ENCODE results near the gene ILKAP. TPM values are rescaled to one million over a fixed set of nuclear protein-coding genes. Genes with fewer than 3 reads are reported as not detected.
A peak's percentile ranks its signal among the peaks of the same experiment; 100 is the strongest.

The ILKAP gene
- total RNA-seq, 1 experiment from 2014 or later: 59.6 TPM

DNA sequence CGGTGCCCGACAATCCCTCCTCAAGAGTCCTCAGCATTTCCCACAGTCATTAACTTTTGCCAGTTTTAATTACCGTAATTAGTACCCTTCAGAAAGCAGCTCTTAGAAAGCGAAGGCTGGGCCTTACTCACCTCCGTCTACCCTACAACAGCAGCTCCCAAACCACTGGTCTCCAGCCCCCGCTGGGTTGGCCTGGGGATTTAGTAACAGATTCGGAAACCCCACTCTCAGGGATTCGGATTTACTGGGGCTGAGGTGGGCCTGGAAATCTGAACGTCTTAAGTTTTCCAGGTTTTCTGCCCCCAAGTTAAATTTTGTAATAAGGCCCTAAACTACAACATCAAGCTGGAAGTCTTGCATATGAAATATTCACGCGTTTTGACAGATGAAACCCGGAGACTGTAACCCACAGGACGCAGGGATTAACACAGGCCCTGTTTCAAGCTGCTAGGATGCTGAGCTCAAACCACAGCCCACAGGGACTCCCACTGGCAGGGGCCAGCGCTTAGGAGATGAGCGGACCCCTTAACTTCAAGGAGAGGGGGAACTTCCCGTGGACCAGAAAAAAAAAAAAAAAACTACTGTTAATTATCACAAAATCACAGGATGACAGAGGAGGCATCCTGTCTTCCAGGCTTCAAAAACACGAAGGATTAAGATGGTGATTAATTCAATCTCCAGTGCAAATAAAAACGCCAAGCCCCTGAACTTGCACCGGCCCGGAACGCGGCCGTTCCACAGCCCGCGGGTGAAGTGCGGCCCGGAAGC, 985 bp downstream of the ILKAP start:
- BruUV-seq (replicated peaks): TSS peak; percentile 39
- no peaks in the 10 kb centered on the region for H3K9me3 Mint-ChIP-seq (ENCODE audit: unreplicated experiment)
- peak; percentile 18 for DNase-seq (ENCODE audit: unreplicated experiment)
- H3K36me3 Mint-ChIP-seq (ENCODE audit: insufficient read depth, unreplicated experiment): peaks cover 13% of the 10 kb centered on the region
- H3K4me1 Mint-ChIP-seq (ENCODE audit: insufficient read depth, unreplicated experiment): peaks cover 29% of the 10 kb centered on the region
- no peak for TF ChIP-seq CTCF (IDR thresholded peaks at IDR 0.05; ENCODE audit: unreplicated experiment)
- peak overlapping the region; percentile 89 for H3K27ac Mint-ChIP-seq (ENCODE audit: low read depth, unreplicated experiment)
- H3K4me3 Mint-ChIP-seq (ENCODE audit: unreplicated experiment): peak overlapping the region; percentile 84
- POLR2A ChIA-PET: interaction anchor here (0.6 to 4.0 kb wide), 22 partner anchors 12 to 336 kb away, joined by 3 to 22 read pairs (median 6); partner anchors contain the start of genes HES6, PER2 and SCLY
- intact Hi-C loops (cut with micrococcal nuclease): no loop called here
- no peaks in the 10 kb centered on the region for H3K27me3 Mint-ChIP-seq (ENCODE audit: insufficient read depth, unreplicated experiment)
- CTCF ChIA-PET: interaction anchor here (0.7 to 1.3 kb wide), 3 partner anchors 103 to 344 kb away, joined by 3 to 5 read pairs (median 3); no protein-coding TSS in a partner anchor

GRCh38 chr2:238190445-238190844, 13.1 kb downstream of the ILKAP start:
- Mint-ChIP-seq H3K27ac (ENCODE audit: low read depth, unreplicated experiment) (no peak overlapping the region), H3K9me3 (ENCODE audit: unreplicated experiment) (no peaks in the 10 kb centered on the region), H3K4me1 (ENCODE audit: insufficient read depth, unreplicated experiment) (no peaks in the 10 kb centered on the region), H3K36me3 (ENCODE audit: insufficient read depth, unreplicated experiment) (peaks cover 98% of the 10 kb centered on the region), H3K27me3 (ENCODE audit: insufficient read depth, unreplicated experiment) (no peaks in the 10 kb centered on the region), H3K4me3 (ENCODE audit: unreplicated experiment) (no peak overlapping the region)
- CTCF ChIA-PET: interaction anchor here (0.6 kb wide), 1 partner anchor 880 kb away, joined by 6 read pairs; no protein-coding TSS in a partner anchor
- BruUV-seq (replicated peaks): no TSS peak
- intact Hi-C loops (cut with micrococcal nuclease): no loop called here
- DNase-seq (ENCODE audit: unreplicated experiment): no peak
- no peak for TF ChIP-seq CTCF (IDR thresholded peaks at IDR 0.05; ENCODE audit: unreplicated experiment)
- POLR2A ChIA-PET: interaction anchor here (2.1 kb wide), 1 partner anchor 12 kb away, joined by 9 read pairs; no protein-coding TSS in a partner anchor

DNA sequence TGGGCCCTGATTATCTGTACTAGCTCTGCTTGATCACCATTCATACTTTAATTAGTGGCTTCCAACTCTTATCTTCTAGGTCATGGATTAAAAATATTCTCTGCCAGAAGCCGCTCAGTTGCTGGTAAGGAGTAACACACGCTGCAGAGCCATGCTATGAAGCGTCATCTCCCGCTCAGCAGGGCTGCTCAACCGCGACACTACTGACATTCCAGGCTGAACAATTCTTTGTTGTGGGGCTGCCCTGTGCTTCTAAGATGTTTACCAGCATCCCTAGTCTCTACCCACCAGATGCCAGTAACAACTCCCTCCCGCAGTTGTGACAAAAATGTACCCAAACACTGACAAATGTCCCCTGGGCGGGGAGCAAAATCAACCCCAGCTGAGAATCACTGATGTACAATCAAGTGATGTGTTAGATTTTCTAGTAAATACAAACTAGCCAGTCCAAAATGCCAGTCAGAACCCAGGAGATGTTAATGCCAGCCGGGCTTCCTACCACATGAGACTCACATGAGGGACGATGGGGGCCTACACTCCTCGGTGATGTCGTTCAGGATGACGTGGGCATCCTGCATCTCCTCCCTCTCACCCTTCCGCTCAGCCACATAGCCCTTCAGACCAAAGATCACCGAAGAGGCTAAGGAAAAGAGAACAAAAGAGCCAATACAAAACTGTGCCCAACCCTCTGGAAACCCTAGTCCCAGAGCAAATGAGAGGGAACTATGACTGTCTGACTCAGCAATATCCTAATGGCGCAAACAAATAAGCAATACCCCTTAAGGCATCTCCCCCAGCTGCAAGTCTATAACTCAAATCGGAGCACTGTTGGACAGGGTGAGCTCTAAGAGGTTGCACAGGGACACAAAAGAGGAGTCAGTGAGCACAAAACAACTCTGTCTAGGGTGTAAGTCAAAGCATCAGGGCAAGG, 15.6 kb downstream of the ILKAP start:
- no peak for TF ChIP-seq CTCF (IDR thresholded peaks at IDR 0.05; ENCODE audit: unreplicated experiment)
- ChIA-PET POLR2A (no interaction called here), CTCF (interaction anchor here (0.6 kb wide), 1 partner anchor 514 kb away, joined by 3 read pairs; no protein-coding TSS in a partner anchor)
- Mint-ChIP-seq H3K27ac (ENCODE audit: low read depth, unreplicated experiment) (no peak overlapping the region), H3K4me3 (ENCODE audit: unreplicated experiment) (no peak overlapping the region), H3K27me3 (ENCODE audit: insufficient read depth, unreplicated experiment) (no peaks in the 10 kb centered on the region), H3K4me1 (ENCODE audit: insufficient read depth, unreplicated experiment) (no peaks in the 10 kb centered on the region), H3K9me3 (ENCODE audit: unreplicated experiment) (no peaks in the 10 kb centered on the region), H3K36me3 (ENCODE audit: insufficient read depth, unreplicated experiment) (peaks cover 100% of the 10 kb centered on the region)
- BruUV-seq (replicated peaks): no TSS peak
- DNase-seq (ENCODE audit: unreplicated experiment): no peak
- intact Hi-C loops (cut with micrococcal nuclease): no loop called here

DNA sequence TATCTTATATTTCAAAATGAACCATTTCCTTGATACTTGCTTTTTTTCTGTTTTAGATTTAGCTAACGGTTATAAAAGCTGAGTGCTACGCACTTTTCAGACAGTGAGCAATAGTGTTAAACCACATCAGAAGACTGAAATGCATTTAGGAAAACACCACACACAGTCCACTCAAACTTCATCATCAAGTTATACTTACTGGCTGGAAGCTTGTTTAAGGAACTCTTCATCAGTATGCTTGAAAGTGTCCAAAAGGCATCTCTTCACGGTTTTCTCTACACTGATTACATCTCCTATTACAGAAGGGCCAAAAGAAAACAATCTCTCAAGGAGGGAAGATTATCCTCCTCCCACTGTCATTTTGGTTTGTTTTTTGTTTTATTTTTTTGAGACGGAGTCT, 19.7 kb downstream of the ILKAP start:
- intact Hi-C loops (cut with micrococcal nuclease): no loop called here
- DNase-seq (ENCODE audit: unreplicated experiment): no peak
- no peak overlapping the region for H3K27ac Mint-ChIP-seq (ENCODE audit: low read depth, unreplicated experiment)
- peaks cover 99% of the 10 kb centered on the region for H3K36me3 Mint-ChIP-seq (ENCODE audit: insufficient read depth, unreplicated experiment)
- no peak for TF ChIP-seq CTCF (IDR thresholded peaks at IDR 0.05; ENCODE audit: unreplicated experiment)
- no peaks in the 10 kb centered on the region for H3K27me3 Mint-ChIP-seq (ENCODE audit: insufficient read depth, unreplicated experiment)
- CTCF ChIA-PET: interaction anchor here (0.7 kb wide), 1 partner anchor 116 kb away, joined by 3 read pairs; no protein-coding TSS in a partner anchor
- POLR2A ChIA-PET: no interaction called here
- BruUV-seq (replicated peaks): no TSS peak
- H3K4me1 Mint-ChIP-seq (ENCODE audit: insufficient read depth, unreplicated experiment): no peaks in the 10 kb centered on the region
- no peak overlapping the region for H3K4me3 Mint-ChIP-seq (ENCODE audit: unreplicated experiment)
- no peaks in the 10 kb centered on the region for H3K9me3 Mint-ChIP-seq (ENCODE audit: unreplicated experiment)

Measured in MCF 10A (cell line).